ENCODE data around the gene MAP3K2.
A peak's percentile ranks its signal among the peaks of the same experiment; 100 is the strongest.

Gene MAP3K2

GRCh38 chr2:127330753-127331152, 57.0 kb downstream of the MAP3K2 start:
- no peak for DNase-seq (ENCODE audit: extremely low read depth, low read depth)
- TF ChIP-seq CTCF (IDR thresholded peaks at IDR 0.05; ENCODE audit: low read depth, low read length): no peak

- no peak for TF ChIP-seq CTCF (IDR thresholded peaks at IDR 0.05; ENCODE audit: low read depth, low read length)
- DNase-seq (ENCODE audit: extremely low read depth, low read depth): no peak
Measured at GRCh38 chr2:127326289-127326945, 61.4 kb downstream of the MAP3K2 start.

GRCh38 chr2:127324635-127325034, 63.1 kb downstream of the MAP3K2 start:
- TF ChIP-seq CTCF (IDR thresholded peaks at IDR 0.05; ENCODE audit: low read depth, low read length): peak; percentile 62
- DNase-seq (ENCODE audit: extremely low read depth, low read depth): peak; percentile 23

GRCh38 chr2:127321303-127321702, 66.5 kb downstream of the MAP3K2 start:
- DNase-seq (ENCODE audit: extremely low read depth, low read depth): no peak
- TF ChIP-seq CTCF (IDR thresholded peaks at IDR 0.05; ENCODE audit: low read depth, low read length): no peak

- DNase-seq (ENCODE audit: extremely low read depth, low read depth): no peak
- TF ChIP-seq CTCF (IDR thresholded peaks at IDR 0.05; ENCODE audit: low read depth, low read length): no peak
Measured at GRCh38 chr2:127320586-127321275, 67.0 kb downstream of the MAP3K2 start.

GRCh38 chr2:127320067-127320466, 67.7 kb downstream of the MAP3K2 start:
- no peak for TF ChIP-seq CTCF (IDR thresholded peaks at IDR 0.05; ENCODE audit: low read depth, low read length)

GRCh38 chr2:127314193-127314988, 73.4 kb downstream of the MAP3K2 start:
- TF ChIP-seq CTCF (IDR thresholded peaks at IDR 0.05; ENCODE audit: low read depth, low read length): no peak
- DNase-seq (ENCODE audit: extremely low read depth, low read depth): no peak

More at GRCh38 chr2:127320067-127320466, 67.7 kb downstream of the MAP3K2 start:
- DNase-seq (ENCODE audit: extremely low read depth, low read depth): no peak
